ENCODE results near the gene C11orf86. TPM values are rescaled to one million over a fixed set of nuclear protein-coding genes. Genes with fewer than 3 reads are reported as not detected.

C11orf86 gene
- total and polyA plus RNA-seq, 2 donors from 2014 or later, result 0.92 TPM; not detected in 1

DNA sequence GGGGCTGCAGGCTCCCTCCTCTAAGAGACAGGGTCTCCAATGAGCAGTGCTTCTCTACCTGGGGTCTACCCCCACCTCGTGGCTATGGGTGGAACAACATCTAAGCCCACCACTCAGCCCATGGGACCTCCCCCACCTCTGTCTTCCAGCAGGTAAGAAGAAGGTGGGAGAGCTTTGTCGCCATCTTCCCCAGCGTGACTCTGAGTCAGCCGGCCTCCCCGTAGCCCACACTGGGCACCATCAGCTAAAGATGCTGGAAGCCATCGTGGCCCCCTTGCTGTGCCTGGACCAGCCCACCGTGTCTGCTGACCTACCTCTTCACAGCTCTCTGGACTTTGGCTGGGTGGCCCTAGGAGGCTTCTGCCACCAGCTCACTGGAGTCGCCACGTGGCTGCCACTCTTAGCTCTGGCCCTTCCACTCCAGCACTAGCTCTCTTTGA lies 944 bp downstream of the C11orf86 start:
- Histone ChIP-seq H3K4me3 (ENCODE audit: low read length in 3 of 3) (no peak overlapping the region), H3K9me3 (ENCODE audit: control insufficient read depth in 2 of 3, insufficient read depth in 1 of 3, low read length in 3 of 3) (no peaks in the 10 kb centered on the region), H3K9ac (ENCODE audit: low read length in 3 of 3) (no peak overlapping the region), H3K27ac (ENCODE audit: low read depth in 2 of 2, low read length in 2 of 2) (no peak overlapping the region), H3K36me3 (ENCODE audit: control insufficient read depth in 2 of 3, insufficient read depth in 3 of 3, low read length in 3 of 3) (no peaks in the 10 kb centered on the region), H3K4me1 (ENCODE audit: control insufficient read depth in 2 of 3, insufficient read depth in 2 of 3, low read depth in 1 of 3, low read length in 3 of 3) (peaks cover 0 to 9% (median 0%) of the 10 kb centered on the region in 3 donors), H3K27me3 (ENCODE audit: control insufficient read depth, insufficient read depth, low read length) (no peaks in the 10 kb centered on the region)
- intact Hi-C loops (cut with DNase I), result no loop called here
- FAIRE-seq, result no peak
- peak; percentile 53 for TF ChIP-seq CTCF (IDR thresholded peaks at IDR 0.05; ENCODE audit: borderline replicate concordance, extremely low read depth, insufficient read depth)
- peak in 4 of 5 donors; percentile 69 to 83 (median 74) for DNase-seq

DNA sequence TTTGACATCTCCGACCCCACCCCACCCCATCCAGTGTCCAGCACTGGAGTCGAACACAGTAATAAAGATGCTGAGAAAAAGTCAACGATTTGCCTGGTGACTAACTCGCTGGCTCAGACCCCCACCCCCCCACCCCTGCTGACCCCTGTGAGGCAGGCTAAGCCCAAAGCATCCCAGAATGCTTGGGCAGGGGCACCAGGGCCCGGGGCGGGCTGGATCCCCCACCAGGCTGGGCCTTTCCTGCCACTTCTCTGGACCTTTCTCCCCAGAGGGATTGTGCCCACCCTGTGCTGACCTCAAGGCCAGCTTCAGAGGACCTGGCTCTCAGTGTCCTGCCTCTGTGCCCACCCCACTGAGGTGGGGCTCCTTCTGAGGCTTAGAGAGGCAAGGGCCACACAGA lies 1.8 kb downstream of the C11orf86 start:
- FAIRE-seq, result no peak
- intact Hi-C loops (cut with DNase I), result no loop called here
- peaks cover 0 to 2% (median 0%) of the 10 kb centered on the region in 3 donors for H3K4me1 ChIP-seq (ENCODE audit: control insufficient read depth in 2 of 3, insufficient read depth in 2 of 3, low read depth in 1 of 3, low read length in 3 of 3)

DNA sequence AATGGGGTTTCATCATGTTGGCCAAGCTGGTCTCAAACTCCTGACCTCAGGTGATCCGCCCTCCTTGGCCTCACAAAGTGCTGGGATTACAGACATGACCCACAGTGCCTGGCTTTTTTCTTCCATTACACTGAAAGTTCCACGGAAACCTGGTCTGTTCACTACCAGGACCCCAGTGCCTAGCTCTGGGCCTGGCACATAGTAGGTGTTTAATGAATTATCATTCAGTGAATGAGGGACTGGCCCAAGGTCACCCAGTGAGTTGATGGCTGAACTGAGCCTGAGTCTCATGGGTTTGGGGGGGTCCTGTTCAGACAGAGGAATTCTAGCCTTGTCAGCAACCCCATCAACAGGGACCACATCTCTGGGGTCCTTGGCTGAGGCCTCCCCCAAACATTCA lies 3.1 kb downstream of the C11orf86 start:
- H3K4me1 ChIP-seq (ENCODE audit: control insufficient read depth in 2 of 3, insufficient read depth in 2 of 3, low read depth in 1 of 3, low read length in 3 of 3), result no peaks in the 10 kb centered on the region
- intact Hi-C loops (cut with DNase I), result no loop called here
- DNase-seq, result no peak
- H3K9me3 ChIP-seq (ENCODE audit: control insufficient read depth in 2 of 3, insufficient read depth in 1 of 3, low read length in 3 of 3), result no peaks in the 10 kb centered on the region
- no peak overlapping the region for H3K4me3 ChIP-seq (ENCODE audit: low read length in 3 of 3)
- H3K27ac ChIP-seq (ENCODE audit: low read depth in 2 of 2, low read length in 2 of 2), result no peak overlapping the region
- H3K9ac ChIP-seq (ENCODE audit: low read length in 3 of 3), result no peak overlapping the region
- H3K36me3 ChIP-seq (ENCODE audit: control insufficient read depth in 2 of 3, insufficient read depth in 3 of 3, low read length in 3 of 3), result no peaks in the 10 kb centered on the region
- no peaks in the 10 kb centered on the region for H3K27me3 ChIP-seq (ENCODE audit: control insufficient read depth, insufficient read depth, low read length)
- TF ChIP-seq CTCF (IDR thresholded peaks at IDR 0.05; ENCODE audit: borderline replicate concordance, extremely low read depth, insufficient read depth), result no peak
- FAIRE-seq, result no peak

More for the DNA sequence above, 1.8 kb downstream of the C11orf86 start:
- Histone ChIP-seq H3K36me3 (ENCODE audit: control insufficient read depth in 2 of 3, insufficient read depth in 3 of 3, low read length in 3 of 3) (no peaks in the 10 kb centered on the region), H3K27ac (ENCODE audit: low read depth in 2 of 2, low read length in 2 of 2) (no peak overlapping the region), H3K9me3 (ENCODE audit: control insufficient read depth in 2 of 3, insufficient read depth in 1 of 3, low read length in 3 of 3) (no peaks in the 10 kb centered on the region), H3K4me3 (ENCODE audit: low read length in 3 of 3) (no peak overlapping the region), H3K27me3 (ENCODE audit: control insufficient read depth, insufficient read depth, low read length) (no peaks in the 10 kb centered on the region), H3K9ac (ENCODE audit: low read length in 3 of 3) (no peak overlapping the region)
- DNase-seq, result no peak
- TF ChIP-seq CTCF (IDR thresholded peaks at IDR 0.05; ENCODE audit: borderline replicate concordance, extremely low read depth, insufficient read depth), result no peak

GRCh38 chr11:66978717-66979116 lies 3.6 kb downstream of the C11orf86 start:
- H3K9ac ChIP-seq (ENCODE audit: low read length in 3 of 3), result no peak overlapping the region
- no peak for FAIRE-seq
- no peaks in the 10 kb centered on the region for H3K27me3 ChIP-seq (ENCODE audit: control insufficient read depth, insufficient read depth, low read length)
- no peak overlapping the region for H3K27ac ChIP-seq (ENCODE audit: low read depth in 2 of 2, low read length in 2 of 2)
- H3K9me3 ChIP-seq (ENCODE audit: control insufficient read depth in 2 of 3, insufficient read depth in 1 of 3, low read length in 3 of 3), result no peaks in the 10 kb centered on the region
- no peak for DNase-seq
- no peak for TF ChIP-seq CTCF (IDR thresholded peaks at IDR 0.05; ENCODE audit: borderline replicate concordance, extremely low read depth, insufficient read depth)
- intact Hi-C loops (cut with DNase I), result no loop called here
- H3K36me3 ChIP-seq (ENCODE audit: control insufficient read depth in 2 of 3, insufficient read depth in 3 of 3, low read length in 3 of 3), result no peaks in the 10 kb centered on the region
- H3K4me3 ChIP-seq (ENCODE audit: low read length in 3 of 3), result no peak overlapping the region
- no peaks in the 10 kb centered on the region for H3K4me1 ChIP-seq (ENCODE audit: control insufficient read depth in 2 of 3, insufficient read depth in 2 of 3, low read depth in 1 of 3, low read length in 3 of 3)

Measured in kidney (tissue), 14 donors.